Smooth muscle cell (in vitro differentiated cells): ENCODE results near the gene PPIL1. TPM values are rescaled to one million over a fixed set of nuclear protein-coding genes. Genes with fewer than 3 reads are reported as not detected.
A peak's percentile ranks its signal among the peaks of the same experiment; 100 is the strongest.

Experiments
- DNase-seq: peaks from one replicate; lab custom pipeline; 2025; ENCODE audit not compliant: unreplicated experiment; lab: John Stamatoyannopoulos, UW
- H2AFZ ChIP-seq: fragments of 200-600 bp; sonication (generic); 2 replicates; pipeline ENCODE4 v1.6.0; 2016; ENCODE audit warnings: antibody characterized with exemption, low read depth, mild to moderate bottlenecking
- H3F3A ChIP-seq: fragments of 200-600 bp; sonication (generic); 2 replicates; pipeline ENCODE4 v1.6.0; 2017; ENCODE audit warnings: antibody characterized with exemption, low read depth
- H3K27ac ChIP-seq: fragments of 200-600 bp; sonication (generic); 2 replicates; pipeline ENCODE4 v1.5.1; 2016; ENCODE audit warnings: low read depth, mild to moderate bottlenecking
- H3K27me3 ChIP-seq: fragments of 200-600 bp; sonication (generic); 2 replicates; pipeline ENCODE4 v1.6.1; 2016; ENCODE audit warnings: low read depth, mild to moderate bottlenecking
- H3K36me3 ChIP-seq: fragments of 200-600 bp; sonication (generic); 2 replicates; pipeline ENCODE4 v1.5.1; 2016; ENCODE audit warnings: low read depth
- H3K4me1 ChIP-seq: fragments of 200-600 bp; sonication (generic); 2 replicates; pipeline ENCODE4 v1.5.1; 2016; ENCODE audit warnings: low read depth
- H3K4me2 ChIP-seq: fragments of 200-600 bp; sonication (generic); 2 replicates; pipeline ENCODE4 v1.6.0; 2016; ENCODE audit warnings: mild to moderate bottlenecking
- H3K4me3 ChIP-seq: fragments of 200-600 bp; sonication (generic); 2 replicates; pipeline ENCODE4 v1.5.1; 2016; ENCODE audit warnings: mild to moderate bottlenecking
- H3K79me2 ChIP-seq: fragments of 200-600 bp; sonication (generic); 2 replicates; pipeline ENCODE4 v1.6.0; 2016; ENCODE audit warnings: low read depth, mild to moderate bottlenecking
- H3K9ac ChIP-seq: fragments of 200-600 bp; sonication (generic); 2 replicates; pipeline ENCODE4 v1.6.0; 2016; ENCODE audit warnings: low read depth
- H3K9me3 ChIP-seq: fragments of 200-600 bp; sonication (generic); replicated peaks from 2 replicates; pipeline ENCODE4 v1.5.1; 2016; ENCODE audit warnings: low read depth
- H4K20me1 ChIP-seq: fragments of 200-600 bp; sonication (generic); 2 replicates; pipeline ENCODE4 v1.6.0; 2016; ENCODE audit warnings: low read depth
- WGBS: methylation state at CpG from one replicate; pipeline ENCODE4 v1.1.7; 2016; ENCODE audit warnings: low lambda C conversion rate; 5-methylcytosine and 5-hydroxymethylcytosine counted together
- polyA plus RNA-seq: library from polyadenylated mRNA; unstranded; fragments of >200 nt; fragmentation: Nextera tagmentation; extraction: Ambion mirVana; gene quantifications from 2 replicates; pipeline ENCODE4 v1.2.1, GENCODE V29; 2016
- total RNA-seq: library from RNA; depleted of rRNA; stranded (reverse); fragments of >200 nt; gene quantifications from 2 replicates; pipeline ENCODE4 v1.2.3, GENCODE V29; 2014
- TF ChIP-seq, protein P1 (sequence below): fragments of 200-600 bp; sonication (generic); IDR thresholded peaks from 2 replicates; pipeline ENCODE4 v1.5.1; 2017; ENCODE audit warnings: borderline replicate concordance, mild to moderate bottlenecking, antibody characterized with exemption; ENCODE audit not compliant: insufficient read depth, poor library complexity, severe bottlenecking

Gene PPIL1
- total and polyA plus RNA-seq, 2 experiments from 2014 or later: 45.4 to 49.3 TPM

- Histone ChIP-seq H2AFZ (no peak overlapping the region), H3K4me2 (no peak overlapping the region), H3K36me3 (no peaks in the 10 kb centered on the region), H3K4me3 (no peak overlapping the region), H3K27ac (no peak overlapping the region), H3F3A (peaks cover 9% of the 10 kb centered on the region), H3K27me3 (no peaks in the 10 kb centered on the region), H4K20me1 (no peaks in the 10 kb centered on the region), H3K9ac (no peak overlapping the region), H3K9me3 (no peaks in the 10 kb centered on the region), H3K4me1 (peaks cover 18% of the 10 kb centered on the region), H3K79me2 (no peaks in the 10 kb centered on the region)
- TF ChIP-seq, protein P1, sequence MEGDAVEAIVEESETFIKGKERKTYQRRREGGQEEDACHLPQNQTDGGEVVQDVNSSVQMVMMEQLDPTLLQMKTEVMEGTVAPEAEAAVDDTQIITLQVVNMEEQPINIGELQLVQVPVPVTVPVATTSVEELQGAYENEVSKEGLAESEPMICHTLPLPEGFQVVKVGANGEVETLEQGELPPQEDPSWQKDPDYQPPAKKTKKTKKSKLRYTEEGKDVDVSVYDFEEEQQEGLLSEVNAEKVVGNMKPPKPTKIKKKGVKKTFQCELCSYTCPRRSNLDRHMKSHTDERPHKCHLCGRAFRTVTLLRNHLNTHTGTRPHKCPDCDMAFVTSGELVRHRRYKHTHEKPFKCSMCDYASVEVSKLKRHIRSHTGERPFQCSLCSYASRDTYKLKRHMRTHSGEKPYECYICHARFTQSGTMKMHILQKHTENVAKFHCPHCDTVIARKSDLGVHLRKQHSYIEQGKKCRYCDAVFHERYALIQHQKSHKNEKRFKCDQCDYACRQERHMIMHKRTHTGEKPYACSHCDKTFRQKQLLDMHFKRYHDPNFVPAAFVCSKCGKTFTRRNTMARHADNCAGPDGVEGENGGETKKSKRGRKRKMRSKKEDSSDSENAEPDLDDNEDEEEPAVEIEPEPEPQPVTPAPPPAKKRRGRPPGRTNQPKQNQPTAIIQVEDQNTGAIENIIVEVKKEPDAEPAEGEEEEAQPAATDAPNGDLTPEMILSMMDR: no peak
- 77% methylated on average over 19 of the region's 19 CpGs for WGBS
- DNase-seq: no peak
Measured at GRCh38 chr6:36822506-36823269, 51.9 kb downstream of the PPIL1 start.

- Histone ChIP-seq H3K9ac (no peak overlapping the region), H3K79me2 (no peaks in the 10 kb centered on the region), H3K27ac (peak overlapping the region; percentile 67), H3K4me1 (peaks cover 18% of the 10 kb centered on the region), H4K20me1 (no peaks in the 10 kb centered on the region), H2AFZ (no peak overlapping the region), H3K36me3 (no peaks in the 10 kb centered on the region), H3K4me2 (peak overlapping the region; percentile 18), H3K27me3 (no peaks in the 10 kb centered on the region), H3K9me3 (no peaks in the 10 kb centered on the region), H3K4me3 (no peak overlapping the region), H3F3A (peaks cover 9% of the 10 kb centered on the region)
- no peak for DNase-seq
- WGBS: 91% methylated on average over 14 of the region's 14 CpGs
- TF ChIP-seq, protein P1: no peak
Measured at GRCh38 chr6:36821581-36822335, 52.8 kb downstream of the PPIL1 start.

DNA sequence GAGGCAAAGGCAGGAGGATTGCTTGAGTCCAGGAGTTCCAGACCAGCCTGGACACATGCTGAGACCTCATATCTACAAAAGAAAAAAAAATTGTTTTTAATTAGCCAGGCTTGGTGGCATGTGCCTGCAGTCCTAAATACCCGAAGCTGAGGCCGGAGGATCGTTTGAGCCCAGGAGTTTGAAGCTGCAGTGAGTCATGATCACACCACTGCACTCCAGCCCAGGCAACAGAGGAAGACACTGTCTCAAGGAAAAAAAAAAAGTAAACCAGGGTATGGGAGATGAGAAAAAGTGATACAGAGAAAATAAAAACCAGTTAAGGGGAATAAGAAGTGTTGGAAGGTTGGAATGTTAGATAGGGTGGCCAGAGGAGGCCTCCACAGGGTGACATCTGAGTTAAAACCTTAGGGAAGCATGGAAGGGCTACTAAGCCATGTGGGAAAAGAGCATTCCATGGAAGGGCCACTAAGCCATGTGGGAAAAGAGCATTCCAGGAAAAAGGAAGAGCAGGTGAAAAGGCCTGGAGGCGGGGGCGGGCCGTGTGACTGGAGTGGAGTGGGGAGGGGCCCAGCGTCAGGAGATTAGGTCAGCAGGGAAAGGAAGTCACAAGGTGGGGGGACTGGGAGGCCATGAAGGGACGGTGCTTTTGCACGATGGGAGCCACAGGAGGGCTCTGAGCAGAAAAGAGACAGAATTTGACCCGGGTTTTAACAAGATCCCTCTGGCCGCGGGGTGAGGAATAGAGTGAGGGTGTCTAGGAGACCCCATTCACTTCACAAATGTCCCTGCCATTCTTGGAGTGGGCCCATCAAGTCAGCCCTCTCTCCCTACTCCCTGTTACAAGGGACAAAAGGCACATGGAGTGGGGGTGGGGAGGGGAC is 53.7 kb downstream of the PPIL1 start:
- no peaks in the 10 kb centered on the region for H3K79me2 ChIP-seq
- no peaks in the 10 kb centered on the region for H4K20me1 ChIP-seq
- TF ChIP-seq, protein P1: no peak
- DNase-seq: no peak
- no peak overlapping the region for H2AFZ ChIP-seq
- H3K36me3 ChIP-seq: no peaks in the 10 kb centered on the region
- peak overlapping the region; percentile 67 for H3K27ac ChIP-seq
- peaks cover 9% of the 10 kb centered on the region for H3F3A ChIP-seq
- H3K4me2 ChIP-seq: peak overlapping the region; percentile 18
- no peak overlapping the region for H3K9ac ChIP-seq
- H3K9me3 ChIP-seq: no peaks in the 10 kb centered on the region
- H3K4me3 ChIP-seq: no peak overlapping the region
- H3K27me3 ChIP-seq: no peaks in the 10 kb centered on the region
- 39% methylated on average over 10 of the region's 12 CpGs for WGBS
- peaks cover 18% of the 10 kb centered on the region for H3K4me1 ChIP-seq
